Measurements from ENCODE around the gene SEC22B. TPM values are rescaled to one million over a fixed set of nuclear protein-coding genes. Genes with fewer than 3 reads are reported as not detected.
"Not testable (repeated sequence)": the region's sequence is repeated elsewhere in the genome, so short reads cannot be mapped to it uniquely, and the experiment has no call there.

SEC22B gene
- total and polyA plus RNA-seq, 2 experiments from 2014 or later, result 28.8 to 52.9 TPM

- H3K27me3 ChIP-seq; H3K9me2 ChIP-seq (replicated peaks; ENCODE audit: insufficient read depth); H4K20me1 ChIP-seq (ENCODE audit: insufficient read depth, poor library complexity, severe bottlenecking); H3K4me3 ChIP-seq; H3K9me3 ChIP-seq (ENCODE audit: low read depth); H2AFZ ChIP-seq; DNase-seq (ENCODE audit: low spot score); H3K27ac ChIP-seq; H3K4me1 ChIP-seq (ENCODE audit: insufficient read depth); H3K4me2 ChIP-seq; H3K79me2 ChIP-seq; H3K36me3 ChIP-seq (replicated peaks; ENCODE audit: insufficient read depth, low read depth): not testable (repeated sequence)
- WGBS (ENCODE audit: low lambda C conversion rate, missing lambda C conversion rate), result no CpG with 5 or more reads among the region's 3 CpGs
These were observed 72.6 kb downstream of the SEC22B start for GRCh38 chr1:120103768-120104167.

- not testable (repeated sequence) for H3K4me1 ChIP-seq (ENCODE audit: insufficient read depth); DNase-seq (ENCODE audit: low spot score); H3K4me3 ChIP-seq; H3K27me3 ChIP-seq; H4K20me1 ChIP-seq (ENCODE audit: insufficient read depth, poor library complexity, severe bottlenecking); H3K9me3 ChIP-seq (ENCODE audit: low read depth); H3K9me2 ChIP-seq (replicated peaks; ENCODE audit: insufficient read depth); H2AFZ ChIP-seq; H3K4me2 ChIP-seq; H3K36me3 ChIP-seq (replicated peaks; ENCODE audit: insufficient read depth, low read depth); H3K79me2 ChIP-seq; H3K27ac ChIP-seq
- WGBS (ENCODE audit: low lambda C conversion rate, missing lambda C conversion rate), result 87% methylated on average over 1 of the region's 1 CpG
These were observed 74.7 kb downstream of the SEC22B start for GRCh38 chr1:120101593-120101992.

Small RNA genes lying within 50 kb of the gene (small RNA-seq; reads per million reads assigned to genes)
- not detected for gene RNU6-465P

Other genes with a start within 250 kb of the SEC22B start
- 68.7 and 85.8 TPM in 2 replicates for gene NOTCH2, start 106.9 kb downstream of the SEC22B start, total RNA-seq
- gene NOTCH2, start 106.9 kb downstream of the SEC22B start, polyA plus RNA-seq, result 34.9 and 42.2 TPM in 2 replicates
- gene NBPF8, start 238.5 kb upstream of the SEC22B start, total RNA-seq, result 14.4 and 19.1 TPM in 2 replicates
- 7.3 and 11.4 TPM in 2 replicates for gene NBPF8, start 238.5 kb upstream of the SEC22B start, polyA plus RNA-seq